HG02884 (cell line): ENCODE data around the gene THBS3.
A peak's percentile ranks its signal among the peaks of the same experiment; 100 is the strongest.
"Not testable (repeated sequence)": the region's sequence is repeated elsewhere in the genome, so short reads cannot be mapped to it uniquely, and the experiment has no call there.

Experiments
- ATAC-seq: cut with Tn5 transposase; IDR thresholded peaks from one replicate; pipeline ENCODE4 v1.9.1; 2021; ENCODE audit warnings: mild to moderate bottlenecking, moderate library complexity; ENCODE audit not compliant: unreplicated experiment

Gene THBS3

DNA sequence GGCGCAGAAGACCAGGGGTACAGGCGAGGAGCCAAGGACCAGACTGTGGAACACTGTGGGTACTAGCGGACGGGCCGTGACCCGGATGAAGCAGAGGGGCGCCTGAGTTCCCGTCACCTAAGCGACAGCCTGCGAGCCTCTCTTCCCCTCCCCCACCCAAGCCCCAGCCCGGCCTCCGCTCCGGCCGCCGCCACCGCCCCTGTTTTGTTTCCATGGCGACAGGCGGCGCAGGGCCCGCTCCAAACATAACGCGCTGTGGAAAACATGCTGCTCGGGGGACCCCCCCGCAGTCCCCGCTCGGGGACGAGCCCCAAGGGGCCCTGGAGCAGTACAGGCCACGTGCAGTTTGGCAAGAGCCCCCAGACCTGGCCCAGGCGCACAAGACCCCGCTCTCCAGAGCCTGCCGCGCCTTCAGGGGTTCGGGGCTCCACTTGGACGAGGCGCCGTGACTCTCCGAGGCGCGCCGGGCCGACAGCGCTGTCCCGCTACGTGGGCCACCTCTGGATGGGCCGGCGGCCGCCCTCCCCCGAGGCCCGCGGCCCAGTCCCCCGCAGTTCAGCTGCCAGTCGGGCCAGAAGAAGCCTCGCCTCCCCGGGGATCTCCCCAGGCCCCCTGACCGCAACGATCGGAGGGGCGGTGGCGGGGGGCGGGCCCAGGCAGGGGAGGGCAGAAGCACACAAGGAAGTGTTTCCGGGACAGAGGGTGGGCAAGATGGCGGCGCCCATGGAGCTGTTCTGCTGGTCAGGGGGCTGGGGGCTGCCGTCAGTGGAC is 1.0 kb upstream of the THBS3 start, which contains the start of gene MTX1:
Gene MTX1 (plus strand): TSS at position 155 of the 771 bp plus-strand sequence. CDS start 110 bp downstream, at position 265.
- ATAC-seq, result peak; percentile 86

DNA sequence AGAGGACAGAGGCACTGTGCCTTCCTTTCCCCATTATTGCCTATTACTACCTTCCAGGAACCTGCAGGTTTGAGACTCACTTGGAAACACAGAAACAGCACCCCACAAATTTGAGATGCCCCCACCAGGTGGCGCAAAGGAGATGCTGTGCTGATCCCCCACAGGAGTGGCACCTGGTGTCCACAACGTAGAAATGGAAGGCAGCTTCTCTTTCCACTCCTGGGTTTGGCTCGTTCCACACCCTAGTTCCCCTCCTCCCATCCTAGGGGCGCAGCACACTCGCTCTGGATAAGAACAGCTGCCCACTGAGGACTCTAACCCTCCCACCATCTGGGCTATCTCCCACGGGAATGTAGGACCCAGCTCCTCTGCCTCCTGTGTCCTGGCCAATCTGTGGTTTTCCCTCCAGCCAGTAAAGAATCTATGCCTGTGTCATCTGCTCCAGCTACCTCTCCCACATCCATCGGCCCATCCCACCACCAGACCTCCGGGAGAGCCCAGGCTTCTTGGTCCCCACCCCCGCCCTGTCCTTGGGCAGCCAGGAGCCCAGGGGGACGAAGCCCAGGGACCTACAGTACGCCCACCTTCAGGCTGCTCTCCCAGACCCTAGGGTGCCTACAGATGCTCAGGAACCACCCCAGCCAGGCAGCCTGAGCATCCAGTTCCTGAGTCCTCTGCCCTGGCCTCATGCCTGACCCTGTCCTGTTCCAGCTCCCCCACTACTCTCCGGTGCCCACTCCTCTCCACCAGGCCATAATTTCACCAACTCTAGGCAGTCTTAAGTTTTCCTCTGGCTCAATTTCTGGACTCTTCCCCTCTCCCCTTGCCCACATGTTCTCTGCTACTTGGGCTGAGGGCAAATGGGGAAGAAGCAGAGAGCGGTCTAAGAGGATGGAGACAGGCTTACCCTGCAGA is 549 bp downstream of the THBS3 start:
- no peak for ATAC-seq

DNA sequence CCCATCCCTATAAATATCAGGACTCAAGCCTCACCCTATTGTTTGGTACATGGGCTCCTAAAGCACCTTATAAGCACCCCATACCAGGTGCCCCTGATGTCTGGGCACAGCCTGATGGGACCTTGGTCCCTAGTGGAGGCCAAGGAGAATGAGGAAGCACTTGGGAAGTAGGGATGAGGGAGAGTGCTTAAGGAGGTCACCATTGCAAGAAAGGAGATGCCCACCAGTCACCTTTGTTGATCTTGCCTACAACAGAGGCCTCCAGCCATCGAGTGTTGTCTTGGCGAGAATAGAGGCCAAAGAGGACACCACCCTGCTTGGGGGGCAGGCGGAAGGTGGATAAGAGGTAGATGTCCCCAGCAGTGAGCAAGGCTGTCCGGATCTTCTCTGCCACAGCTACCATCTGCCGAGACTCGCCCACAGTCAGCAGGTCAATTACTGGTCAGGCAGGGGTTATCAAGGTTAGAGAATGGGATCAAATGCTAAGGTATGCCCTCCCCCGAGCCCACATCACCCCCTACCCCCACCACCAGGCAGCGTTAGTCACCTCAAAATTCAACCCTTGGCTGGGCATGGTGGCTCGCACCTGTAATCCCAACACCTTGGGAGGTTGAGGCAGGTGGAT is 1.6 kb downstream of the THBS3 start:
- ATAC-seq, result no peak

DNA sequence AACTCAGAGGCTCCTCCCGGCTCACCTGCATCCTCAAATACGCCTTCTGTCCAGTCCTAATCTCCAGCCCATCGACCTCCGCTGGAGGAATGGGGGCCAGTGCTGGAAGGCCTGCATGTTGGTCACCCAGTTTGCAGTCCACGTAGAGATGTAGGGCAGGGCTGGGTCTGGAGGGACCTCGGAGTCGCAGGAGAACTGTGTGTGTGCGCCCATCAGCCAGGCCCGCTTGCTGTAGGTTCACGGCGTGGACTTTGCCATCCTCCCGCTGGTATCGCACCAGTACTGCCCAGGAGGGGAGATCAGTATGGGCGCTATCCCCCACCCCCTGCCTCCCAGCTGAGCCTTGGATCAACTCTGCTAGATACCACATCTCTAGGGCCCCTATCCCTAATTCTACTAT is 2.7 kb downstream of the THBS3 start:
- no peak for ATAC-seq

DNA sequence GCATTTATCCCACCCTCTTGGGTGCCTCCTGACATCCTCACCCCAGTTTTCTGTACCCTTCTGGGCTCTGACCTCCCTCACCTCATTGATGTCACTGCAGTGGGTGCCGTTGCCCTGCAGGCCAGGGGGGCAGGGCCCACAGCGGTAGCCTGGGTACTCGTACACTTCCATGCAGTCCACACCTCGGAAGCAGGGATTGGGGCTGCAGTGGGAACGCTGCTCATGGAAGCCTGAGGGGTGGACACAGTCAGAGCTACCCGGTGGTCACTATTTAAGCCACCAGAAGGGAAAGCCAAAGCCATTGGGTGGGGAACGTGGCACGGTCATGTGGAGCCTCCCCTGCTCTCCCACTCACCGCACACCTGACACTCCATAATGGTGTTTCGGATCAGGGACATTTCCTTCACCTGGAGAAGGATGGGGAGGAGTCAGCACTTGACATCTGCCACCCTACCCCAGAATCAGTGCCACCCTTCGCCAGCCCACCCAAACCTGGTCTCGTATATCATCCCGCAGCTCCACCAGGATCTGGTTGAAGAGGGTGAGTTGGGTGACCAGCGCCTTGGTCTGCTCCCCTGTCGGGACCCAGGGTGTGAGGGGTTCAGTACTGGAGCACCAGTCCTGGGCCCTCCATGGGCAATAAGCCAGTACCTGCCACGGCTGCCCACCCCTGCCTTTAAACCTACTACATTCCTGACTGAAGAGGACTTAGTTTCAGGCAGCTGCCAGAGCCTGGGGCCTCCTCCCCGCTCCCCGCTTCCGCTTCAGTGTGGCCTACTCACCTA is 4.8 kb downstream of the THBS3 start:
- no peak for ATAC-seq

DNA sequence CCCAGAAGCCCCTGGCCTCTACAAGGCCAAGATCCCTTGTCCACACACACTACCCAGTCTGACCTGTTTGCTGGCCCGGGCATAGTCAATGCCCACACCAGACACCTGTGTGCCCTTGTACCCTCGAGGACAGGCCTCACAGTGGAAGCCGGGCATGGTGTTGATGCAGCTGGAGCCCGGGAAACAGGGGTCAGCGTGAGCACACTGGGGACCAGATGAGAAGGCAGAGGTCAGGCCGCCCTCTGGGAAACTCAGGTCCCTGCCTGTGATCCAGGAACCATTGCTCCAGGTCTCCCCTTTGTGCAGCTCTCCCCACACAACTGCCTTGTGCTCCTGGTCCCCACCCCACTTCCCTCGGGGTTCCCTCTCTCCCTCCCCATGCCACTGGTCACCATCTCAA is 5.5 kb downstream of the THBS3 start:
- ATAC-seq, result no peak

DNA sequence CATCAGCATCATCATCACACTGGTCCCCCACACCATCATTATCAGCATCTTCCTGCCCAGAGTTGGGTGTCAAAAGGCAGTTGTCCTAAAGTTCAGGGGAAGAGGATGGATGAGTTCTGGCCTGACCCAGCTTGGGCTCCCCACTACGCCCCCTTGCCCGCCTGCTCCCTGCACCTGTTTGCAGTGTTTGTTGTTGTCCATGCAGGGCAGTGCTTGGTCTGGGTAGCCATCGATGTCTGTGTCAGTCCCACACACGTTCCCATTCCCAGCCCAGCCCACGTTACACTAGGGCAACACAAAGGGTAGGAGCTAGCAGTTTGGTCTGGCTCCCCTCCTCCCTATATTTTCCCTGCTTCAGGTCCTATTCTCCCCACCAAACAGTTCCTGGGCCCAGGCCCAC is 6.8 kb downstream of the THBS3 start:
- no peak for ATAC-seq

DNA sequence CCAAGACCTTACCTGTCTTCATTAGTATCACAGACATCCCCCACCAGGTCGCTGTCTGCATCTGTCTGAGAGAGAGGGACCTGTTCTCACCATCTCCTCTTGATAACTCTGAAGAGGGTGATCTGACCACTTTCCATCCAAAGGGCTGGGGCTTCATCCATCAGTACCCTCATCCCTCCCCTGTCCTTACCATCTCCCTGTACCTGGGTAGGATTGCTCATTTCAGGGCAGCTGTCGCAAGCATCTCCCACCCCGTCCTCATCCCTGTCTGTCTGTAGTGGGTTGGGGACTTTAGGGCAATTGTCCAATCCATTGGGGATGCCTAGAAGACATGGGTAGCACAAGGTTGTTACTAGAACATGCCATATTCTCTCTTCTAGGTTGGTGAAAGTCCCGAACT is 7.9 kb downstream of the THBS3 start:
- ATAC-seq, result no peak

DNA sequence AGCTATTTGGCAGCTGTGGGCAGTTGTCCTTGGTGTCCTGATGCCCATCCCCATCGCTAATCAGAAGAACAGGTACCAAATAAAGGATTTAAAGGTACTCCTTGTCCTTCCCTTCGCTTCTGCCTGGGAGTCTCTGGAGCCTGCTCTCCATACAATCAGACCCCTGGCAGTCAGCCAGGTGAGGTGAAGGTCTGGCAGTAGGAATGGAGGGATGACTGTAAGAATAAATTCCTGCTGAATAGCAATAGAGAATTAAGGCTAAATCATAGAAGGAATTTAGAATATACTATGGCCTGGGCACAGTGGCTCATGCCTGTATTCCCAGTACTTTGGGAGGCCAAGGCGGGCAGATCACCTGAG is 9.2 kb downstream of the THBS3 start:
- ATAC-seq, result no peak

DNA sequence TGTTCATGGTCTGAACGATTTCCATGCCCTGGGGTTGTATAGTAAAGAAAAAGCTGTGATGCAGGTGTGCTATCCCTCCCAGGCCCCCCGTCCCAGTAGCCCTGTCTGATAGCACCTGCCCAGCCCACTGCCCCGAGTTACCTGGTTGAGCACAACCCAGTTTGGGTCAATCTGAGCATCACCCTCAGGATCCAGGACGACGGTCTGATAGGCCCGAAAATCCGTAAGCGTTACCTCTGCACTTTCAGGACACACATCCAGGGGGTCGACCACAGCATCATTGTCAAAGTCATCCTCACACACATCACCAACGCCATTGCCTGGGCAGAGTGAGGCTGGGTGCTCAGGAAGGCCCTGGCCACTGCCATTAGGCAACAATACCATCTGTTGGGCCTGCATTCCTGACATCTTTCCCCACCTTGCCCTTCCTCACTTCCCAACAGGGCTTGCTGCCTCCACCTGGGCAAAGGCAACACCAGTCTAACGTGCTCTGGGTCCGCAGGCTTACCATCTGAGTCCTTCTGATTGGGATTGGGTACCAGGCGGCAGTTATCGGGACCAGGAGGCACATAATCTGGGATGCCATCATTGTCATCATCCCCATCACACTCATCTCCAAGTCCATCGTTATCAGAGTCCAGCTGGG is 9.7 kb downstream of the THBS3 start:
- ATAC-seq, result no peak

DNA sequence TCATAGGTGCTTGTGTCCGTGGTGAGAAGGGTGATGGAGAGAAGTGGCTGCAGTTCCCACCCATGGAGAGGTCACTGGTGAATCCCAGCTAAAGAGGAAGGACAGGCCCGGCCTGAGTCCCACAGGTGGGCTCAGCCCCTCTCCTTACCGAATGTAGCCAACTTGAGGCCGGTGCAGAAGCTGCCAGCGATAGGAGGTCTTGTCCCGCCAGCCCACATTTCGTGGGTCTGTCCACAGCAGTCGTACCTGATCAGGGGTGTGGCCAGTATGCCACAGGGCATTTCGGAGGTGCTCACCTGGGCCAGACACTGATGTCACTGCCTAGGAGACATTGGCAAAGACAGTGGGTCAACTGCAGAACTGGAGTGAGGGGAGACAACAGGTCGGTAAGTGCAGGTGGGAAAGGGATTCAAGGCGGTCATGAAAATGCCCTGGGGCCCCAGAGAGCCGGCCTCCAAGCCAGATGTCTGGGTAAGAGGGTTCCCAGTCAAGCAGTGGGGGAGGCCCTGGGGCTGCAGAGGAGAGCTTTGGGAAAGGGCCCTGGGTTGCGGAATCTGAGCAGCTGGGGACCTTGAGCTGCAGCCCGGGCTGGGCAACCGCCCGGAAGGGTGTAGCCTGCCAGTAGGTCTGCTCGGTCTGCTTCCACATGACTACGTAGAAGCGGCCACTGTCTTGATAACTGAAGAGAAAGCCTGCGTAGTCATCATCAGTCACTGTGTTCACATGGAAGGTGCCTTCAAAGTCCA is 10.6 kb downstream of the THBS3 start:
- ATAC-seq, result no peak

DNA sequence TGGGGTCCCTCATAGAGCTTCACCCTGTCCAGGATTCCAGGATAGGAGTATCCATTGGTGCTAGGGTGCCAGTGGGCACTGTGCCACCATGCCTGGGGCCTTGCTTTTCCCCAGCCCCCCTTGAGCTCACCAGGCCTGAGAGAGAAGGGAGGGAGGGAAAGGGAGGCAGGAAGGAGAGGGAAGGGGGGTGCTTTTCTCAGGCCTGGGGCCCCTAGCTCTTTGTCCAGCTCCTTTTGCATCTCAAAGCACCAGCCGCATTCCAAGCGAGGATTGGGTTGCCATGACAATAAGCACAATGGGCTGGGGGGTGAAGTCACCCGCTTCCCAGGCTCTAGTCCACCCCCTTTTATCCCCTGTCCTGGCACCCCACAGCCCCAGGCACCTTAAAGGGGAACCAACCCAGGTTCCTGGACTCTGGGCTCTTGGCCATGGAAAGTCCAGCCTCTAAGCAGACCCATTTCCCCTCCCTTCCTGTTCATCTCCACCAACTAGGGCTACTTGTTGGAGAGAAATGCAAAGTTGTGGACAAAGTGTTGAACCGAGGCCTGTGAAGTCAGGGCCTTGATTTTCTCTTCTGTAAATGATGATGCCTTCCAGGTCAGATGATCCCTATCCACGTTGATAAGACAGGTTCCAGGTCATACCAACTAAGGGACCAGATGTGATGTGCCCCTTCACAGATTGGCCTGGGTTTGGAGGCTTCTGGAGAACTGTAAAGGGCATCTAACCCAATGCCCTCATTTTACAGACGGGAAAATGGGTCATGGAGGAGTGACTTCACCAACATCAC is 11.4 kb downstream of the THBS3 start:
- ATAC-seq, result no peak

DNA sequence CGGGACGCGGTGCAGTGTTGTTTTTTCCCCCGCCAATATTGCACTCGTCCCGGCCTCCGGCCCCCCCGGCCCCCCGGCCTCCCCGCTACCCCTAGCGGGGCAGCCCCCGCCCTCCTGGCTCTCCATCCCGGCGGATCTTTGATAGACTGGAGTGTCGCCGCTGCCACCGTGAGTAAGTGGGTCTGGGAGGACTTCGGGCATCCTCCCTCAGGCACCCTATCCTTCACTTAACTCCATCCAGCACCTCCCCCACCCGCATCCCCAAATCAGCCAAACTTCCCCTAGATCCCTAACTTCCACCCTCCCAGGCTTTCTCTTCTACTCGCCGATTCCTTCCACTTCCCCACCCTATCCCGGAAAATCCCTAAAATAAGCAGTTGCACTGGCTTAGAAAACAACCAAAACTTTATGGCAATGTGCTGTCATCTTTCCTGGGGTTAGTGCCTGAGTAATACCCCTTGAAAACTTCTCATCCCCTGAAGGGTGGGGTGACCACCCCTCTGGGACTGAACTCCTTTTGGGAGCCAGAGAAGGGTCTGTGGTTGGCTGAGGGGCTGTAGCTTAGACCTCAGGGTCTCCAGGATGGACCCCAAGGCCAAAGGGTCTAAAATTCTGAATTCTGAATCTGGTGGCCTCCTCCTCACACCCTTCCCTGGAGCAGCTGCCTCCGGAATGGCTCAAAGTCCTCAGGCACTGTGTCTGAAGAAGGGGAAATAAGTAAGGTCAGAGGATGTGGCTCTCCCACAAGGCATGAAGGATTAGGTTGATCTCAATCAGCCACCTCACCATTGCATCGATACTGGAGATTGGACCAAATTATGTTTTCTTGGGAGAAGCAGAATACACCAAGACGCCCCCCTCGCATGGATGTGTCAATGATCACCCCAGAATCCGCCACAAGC is 12.2 kb downstream of the THBS3 start:
- no peak for ATAC-seq

DNA sequence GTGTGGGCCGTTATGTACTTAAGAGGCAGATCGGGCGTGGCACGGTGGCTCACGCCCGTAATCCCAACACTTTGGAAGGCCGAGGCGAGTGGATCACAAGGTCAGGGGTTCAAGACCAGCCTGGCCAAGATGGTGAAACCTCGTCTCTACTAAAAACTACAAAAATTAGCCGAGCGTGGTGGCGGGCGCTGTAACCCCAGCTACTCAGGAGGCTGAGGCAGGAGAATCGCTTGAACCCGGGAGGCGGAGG is 13.8 kb downstream of the THBS3 start:
- not testable (repeated sequence) for ATAC-seq

DNA sequence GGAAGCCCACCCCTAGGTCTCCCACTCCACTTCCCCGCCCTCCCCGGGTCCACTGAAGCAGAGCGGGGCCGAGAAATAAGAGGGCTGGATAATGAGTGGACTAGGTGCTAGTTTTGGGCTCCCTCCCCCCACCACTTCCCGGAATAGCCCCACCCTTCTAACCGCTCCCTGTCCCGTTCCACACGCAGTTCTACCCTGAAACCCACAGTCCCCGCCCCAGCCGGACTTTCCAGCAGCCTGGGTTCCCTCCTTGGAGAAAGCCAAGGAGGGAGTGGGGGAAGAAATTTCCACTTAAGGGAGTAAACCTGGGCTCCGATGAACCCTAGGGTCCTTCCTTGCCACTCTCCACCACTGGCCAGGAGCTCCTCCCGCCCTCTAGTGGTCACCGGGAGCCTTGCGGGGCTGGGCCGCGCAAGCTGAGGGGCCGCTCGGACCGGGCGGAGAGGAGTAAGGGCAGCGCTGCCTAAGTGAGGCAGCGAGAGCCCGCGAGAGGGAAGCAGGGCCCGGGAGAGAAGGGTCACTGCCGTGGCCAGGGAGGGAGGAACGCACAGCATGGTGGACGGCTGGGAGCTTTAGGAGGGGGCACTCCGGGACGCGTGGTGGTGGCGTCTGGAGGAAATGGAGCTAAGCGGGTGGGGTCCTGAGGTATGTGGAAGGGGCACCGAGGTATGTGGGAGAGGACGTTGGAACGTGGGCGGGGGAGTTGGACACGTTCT is 14.3 kb downstream of the THBS3 start:
- peak; percentile 48 for ATAC-seq

DNA sequence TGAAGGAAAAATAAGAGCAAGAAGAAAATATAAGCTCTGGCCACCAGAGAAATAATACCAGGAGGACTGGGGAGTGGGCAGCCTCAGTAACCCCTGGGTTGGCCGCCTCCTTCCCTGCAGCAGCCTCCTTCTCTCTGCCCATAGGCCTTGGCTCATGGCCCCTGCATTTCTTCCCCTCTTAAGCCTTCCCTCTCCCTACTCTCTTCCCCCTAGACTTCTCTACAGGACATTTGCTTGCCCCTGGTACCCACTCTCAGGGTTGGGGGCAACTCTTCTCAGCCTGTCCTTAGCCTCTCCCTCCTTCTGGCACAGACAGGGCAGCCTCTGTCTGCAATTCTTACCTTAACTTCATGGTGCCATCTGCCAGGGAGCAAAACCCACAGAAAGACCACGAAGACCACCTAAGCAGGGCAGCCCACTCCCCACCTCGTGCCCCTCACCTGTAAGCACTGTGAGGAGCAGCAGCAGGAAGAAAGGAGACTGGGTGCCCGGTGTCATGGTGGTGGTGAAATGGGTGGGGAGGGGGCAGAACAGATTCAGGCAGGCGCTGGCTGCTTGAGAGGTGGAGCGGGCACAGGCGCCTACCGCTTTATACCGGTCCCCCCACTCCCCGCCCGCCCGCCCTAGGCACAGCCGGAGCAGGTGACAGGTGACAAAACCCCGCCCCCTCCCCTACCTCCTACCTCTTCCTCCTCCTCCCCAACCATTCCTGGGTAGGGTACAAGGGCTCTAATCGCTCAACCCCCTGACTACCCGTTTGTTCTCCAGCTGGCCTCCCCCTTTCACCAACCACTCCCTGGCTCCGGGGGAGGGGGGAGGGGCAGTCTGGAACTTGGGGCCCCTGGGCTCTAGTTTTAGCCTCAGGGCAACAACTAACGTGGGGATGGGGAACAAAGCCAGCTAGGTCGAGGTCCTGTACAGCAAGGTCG is 15.1 kb downstream of the THBS3 start:
- ATAC-seq, result no peak
